A549 (cell line): ENCODE results near the gene LIN37. TPM values are rescaled to one million over a fixed set of nuclear protein-coding genes. Genes with fewer than 3 reads are reported as not detected.

Experiments used
- ATAC-seq, 2 experiments: fragments of 200-7000 bp in 1 of 2; fragments of >200 bp in 1 of 2; cut with Nextera tagmentation in 1 of 2; cut with Tn5 transposase in 1 of 2; 3 replicates each; pipeline versions ENCODE4 v1.8.0 to v1.9.1; 2018 to 2020; ENCODE audit warnings: mild to moderate bottlenecking in 1 of 2, moderate library complexity in 1 of 2
- CTCF ChIA-PET: fragments of 300-600 bp; sonication (Branson Sonifier 250); formaldehyde crosslinking; extraction: SDS; loops from one replicate; lab custom pipeline; 2021; ENCODE audit warnings: antibody characterized with exemption, inconsistent platforms; lab: Yijun Ruan, JAX
- POLR2A ChIA-PET: fragments of 350-600 bp; formaldehyde crosslinking; extraction: SDS; loops from one replicate; lab custom pipeline; 2021; ENCODE audit warnings: antibody characterized with exemption, inconsistent platforms; lab: Yijun Ruan, JAX
- DNase-seq, 2 experiments: peaks; one replicate each; pipeline versions ENCODE4 v3.0.0 to v3.0.0-alpha.2; 2011 to 2016; ENCODE audit warnings: low read depth in 1 of 2, low spot score in 1 of 2
- FAIRE-seq: peaks from 2 replicates; lab custom pipeline; 2011; peaks lifted over from hg19 to GRCh38; lab: Jason Lieb, UNC
- H3K27ac ChIP-seq, 2 experiments: fragments of >200 bp; sonication (Bioruptor Twin); formaldehyde crosslinking; 3 replicates each; pipeline ENCODE4 v1.5.1; 2016 to 2017
- H3K4me1 ChIP-seq: fragments of >200 bp; sonication (Bioruptor Twin); formaldehyde crosslinking; 3 replicates; pipeline ENCODE4 v1.6.1; 2016
- H3K4me2 ChIP-seq: fragments of >200 bp; sonication (Bioruptor Twin); formaldehyde crosslinking; 3 replicates; pipeline ENCODE4 v1.6.1; 2016
- H3K4me3 ChIP-seq: fragments of >200 bp; sonication (Bioruptor Twin); formaldehyde crosslinking; 3 replicates; pipeline ENCODE4 v1.5.1; 2016
- H3K9me3 ChIP-seq: fragments of >200 bp; sonication (Bioruptor Twin); formaldehyde crosslinking; 3 replicates; pipeline ENCODE4 v1.6.1; 2016
- ATOH8 ChIP-seq: fragments of 250-450 bp; sonication (Bioruptor Pico); IDR thresholded peaks from 2 replicates; pipeline ENCODE4 v1.5.0; 2020; ENCODE audit warnings: low read depth, mild to moderate bottlenecking, moderate library complexity
- CTCF ChIP-seq: fragments of >200 bp; sonication (Bioruptor Twin); formaldehyde crosslinking; IDR thresholded peaks from 3 replicates; pipeline ENCODE4 v1.5.1; 2016
- EHMT2 ChIP-seq: fragments of 200-600 bp; sonication (generic); IDR thresholded peaks from 2 replicates; pipeline ENCODE4 v1.6.1; 2016; ENCODE audit warnings: antibody characterized with exemption, low read depth, mild to moderate bottlenecking, moderate library complexity
- ELK1 ChIP-seq: fragments of 150-350 bp; IDR thresholded peaks from 2 replicates; pipeline ENCODE4 v1.6.1; 2014; ENCODE audit warnings: low read depth, mild to moderate bottlenecking, low read length
- EP300 ChIP-seq, 2 experiments: fragments of >200 bp; sonication (Bioruptor Twin); formaldehyde crosslinking; IDR thresholded peaks; 2 replicates in 1 of 2; 3 replicates in 1 of 2; pipeline ENCODE4 v1.6.1; 2016 to 2017
- FOXS1 ChIP-seq: fragments of 250-450 bp; sonication (Bioruptor Pico); IDR thresholded peaks from 2 replicates; pipeline ENCODE4 v1.5.0; 2020; ENCODE audit warnings: mild to moderate bottlenecking, moderate library complexity
- HES2 ChIP-seq: fragments of >200 bp; sonication (Bioruptor Twin); formaldehyde crosslinking; IDR thresholded peaks from 2 replicates; pipeline ENCODE4 v1.6.1; 2016
- JUN ChIP-seq, 2 experiments: fragments of >200 bp; sonication (Bioruptor Twin); formaldehyde crosslinking; IDR thresholded peaks; 2 replicates in 1 of 2; 3 replicates in 1 of 2; pipeline ENCODE4 v1.6.1; 2016 to 2017
- KDM1A ChIP-seq: fragments of 200-600 bp; sonication (generic); IDR thresholded peaks from 2 replicates; pipeline ENCODE4 v1.6.1; 2016; ENCODE audit warnings: low read depth, mild to moderate bottlenecking
- KDM5A ChIP-seq: fragments of 200-600 bp; sonication (generic); IDR thresholded peaks from 2 replicates; pipeline ENCODE4 v1.6.1; 2016; ENCODE audit warnings: antibody characterized with exemption, mild to moderate bottlenecking
- MAZ ChIP-seq: fragments of 150-350 bp; IDR thresholded peaks from 2 replicates; pipeline ENCODE4 v1.6.1; 2014; ENCODE audit warnings: antibody characterized with exemption, low read depth, low read length, borderline replicate concordance
- NFE2L2 ChIP-seq: fragments of 150-350 bp; conservative IDR thresholded peaks from 2 replicates; pipeline ENCODE4 v1.6.1; 2014; ENCODE audit warnings: low read length
- RCOR1 ChIP-seq: fragments of 150-350 bp; IDR thresholded peaks from 2 replicates; pipeline ENCODE4 v1.6.1; 2014; ENCODE audit warnings: antibody characterized with exemption, low read length, low read depth
- TFCP2L1 ChIP-seq: fragments of 250-450 bp; sonication (Bioruptor Pico); IDR thresholded peaks from 2 replicates; pipeline ENCODE4 v1.5.0; 2021; ENCODE audit warnings: mild to moderate bottlenecking
- TP53 ChIP-seq: fragments of 250-450 bp; sonication (Bioruptor Pico); IDR thresholded peaks from 2 replicates; pipeline ENCODE4 v1.5.0; 2021; ENCODE audit warnings: mild to moderate bottlenecking, moderate library complexity
- ZSCAN20 ChIP-seq: fragments of 250-450 bp; sonication (Bioruptor Pico); IDR thresholded peaks from 2 replicates; pipeline ENCODE4 v1.8.0; 2022; ENCODE audit warnings: mild to moderate bottlenecking, moderate library complexity
- WGBS: methylation state at CpG from one replicate; pipeline ENCODE4 v1.1.6; 2017; ENCODE audit errors: missing lambda C conversion rate; 5-methylcytosine and 5-hydroxymethylcytosine counted together
- polyA plus RNA-seq, 4 experiments: library from polyadenylated mRNA; depleted of rRNA in 3 of 4; stranded (reverse); fragments of >200 nt; fragmentation: RNase III in 1 of 4; extraction: RNeasy Plus Mini Kit Qiagen cat#74134 plus additional on column Dnase treatment in 1 of 4; gene quantifications; 2 replicates in 3 of 4; 3 replicates in 1 of 4; pipeline ENCODE4 v1.2.3, GENCODE V29; 2011 to 2017

LIN37 gene
- polyA plus RNA-seq, 2 of the 4 experiments (the other 2 are of a cell fraction): 8.1 to 23.1 TPM

GRCh38 chr19:35731779-35732405 lies 16.5 kb upstream of the LIN37 start (continued):
- TF ChIP-seq CTCF (no peak), RCOR1 (no peak), FOXS1 (CRISPR knock-in tag) (no peak), ZSCAN20 (CRISPR knock-in tag) (no peak)

GRCh38 chr19:35732540-35733179 lies 15.7 kb upstream of the LIN37 start:
- Histone ChIP-seq H3K9me3 (no peaks in the 10 kb centered on the region), H3K4me1 (no peaks in the 10 kb centered on the region), H3K4me2 (no peak overlapping the region), H3K27ac (no peak overlapping the region), H3K4me3 (no peak overlapping the region)
- 96% methylated on average over 25 of the region's 25 CpGs for WGBS
- ATAC-seq (no peak), DNase-seq (no peak), FAIRE-seq (no peak)
- TF ChIP-seq TP53: no peak
- no peak for TF ChIP-seq KDM5A
- no peak for TF ChIP-seq JUN (IDR thresholded peaks at IDR 0.05)
- POLR2A ChIA-PET: interaction anchor here (1.1 to 2.1 kb wide), 2 partner anchors 8 to 14 kb away, joined by 3 to 10 read pairs; no protein-coding TSS in a partner anchor
- CTCF ChIA-PET: interaction anchor here (1.0 to 2.0 kb wide), 4 partner anchors 9 to 217 kb away, joined by 3 to 7 read pairs (median 5); no protein-coding TSS in a partner anchor

- no peaks in the 10 kb centered on the region for H3K4me1 ChIP-seq
- ChIA-PET POLR2A (interaction anchor here (1.1 to 1.6 kb wide), 2 partner anchors 11 to 15 kb away, joined by 3 to 4 read pairs; no protein-coding TSS in a partner anchor), CTCF (interaction anchor here (0.6 to 2.4 kb wide), 7 partner anchors 9 to 45 kb away, joined by 3 to 11 read pairs (median 5); no protein-coding TSS in a partner anchor)
- DNase-seq: no peak
- 94% methylated on average over 30 of the region's 35 CpGs for WGBS
- H3K9me3 ChIP-seq: no peaks in the 10 kb centered on the region
- ATAC-seq: no peak
- no peak overlapping the region for H3K4me2 ChIP-seq
- TF ChIP-seq JUN (IDR thresholded peaks at IDR 0.05): 0 out of 5 replicates have a peak, but pooled peaks of 1 of the 2 experiments have one; percentile 7
- no peak for TF ChIP-seq ELK1
- no peak overlapping the region for H3K4me3 ChIP-seq
- peak; percentile 56 for FAIRE-seq
- no peak overlapping the region for H3K27ac ChIP-seq
Observed at GRCh38 chr19:35733180-35734125, 14.9 kb upstream of the LIN37 start.

GRCh38 chr19:35734273-35734672 lies 14.1 kb upstream of the LIN37 start:
- Histone ChIP-seq H3K9me3 (no peaks in the 10 kb centered on the region), H3K27ac (no peak overlapping the region), H3K4me2 (no peak overlapping the region), H3K4me1 (no peaks in the 10 kb centered on the region), H3K4me3 (no peak overlapping the region)
- FAIRE-seq (no peak), DNase-seq (no peak), ATAC-seq (no peak)
- CTCF ChIA-PET: interaction anchor here (0.6 to 2.4 kb wide), 7 partner anchors 9 to 197 kb away, joined by 3 to 11 read pairs (median 3); no protein-coding TSS in a partner anchor
- POLR2A ChIA-PET: interaction anchor here (1.6 kb wide), 1 partner anchor 10 kb away, joined by 4 read pairs; no protein-coding TSS in a partner anchor
- TF ChIP-seq KDM1A (no peak), HES2 (no peak), EHMT2 (no peak), NFE2L2 (no peak), EP300 (IDR thresholded peaks at IDR 0.05) (no peak), RCOR1 (no peak), ATOH8 (CRISPR knock-in tag) (no peak), MAZ (no peak), TFCP2L1 (CRISPR knock-in tag) (no peak), ELK1 (no peak)
- WGBS: 93% methylated on average over 8 of the region's 8 CpGs
